H9 (cell line): ENCODE measurements around the gene IGF2BP2. TPM values are rescaled to one million over a fixed set of nuclear protein-coding genes. Genes with fewer than 3 reads are reported as not detected.
A peak's percentile ranks its signal among the peaks of the same experiment; 100 is the strongest.

Experiments
- DNase-seq: peaks from one replicate; pipeline ENCODE4 v3.0.0-alpha.2; 2017
- H2AFZ ChIP-seq: one replicate; pipeline ENCODE4 v1.6.1; 2013; ENCODE audit warnings: mild to moderate bottlenecking, low read length, control low read depth, moderate library complexity
- H2AK5ac ChIP-seq: 2 replicates; pipeline ENCODE4 v1.6.1; 2013; ENCODE audit warnings: low read length, control low read depth, mixed read lengths; ENCODE audit not compliant: insufficient read length
- H2BK120ac ChIP-seq: one replicate; pipeline ENCODE4 v1.6.1; 2013; ENCODE audit warnings: low read depth, mild to moderate bottlenecking, low read length, control low read depth, inconsistent platforms; ENCODE audit not compliant: poor library complexity, severe bottlenecking
- H2BK12ac ChIP-seq: 2 replicates; pipeline ENCODE4 v1.6.1; 2013; ENCODE audit warnings: low read length, control low read depth, mixed read lengths, low read depth; ENCODE audit not compliant: insufficient read length
- H2BK15ac ChIP-seq: 2 replicates; pipeline ENCODE4 v1.6.1; 2013; ENCODE audit warnings: low read depth, low read length, control low read depth
- H2BK20ac ChIP-seq: one replicate; pipeline ENCODE4 v1.6.1; 2013; ENCODE audit warnings: low read depth, mild to moderate bottlenecking, low read length, control low read depth, inconsistent platforms; ENCODE audit not compliant: poor library complexity, severe bottlenecking
- H2BK5ac ChIP-seq: 2 replicates; pipeline ENCODE4 v1.6.1; 2013; ENCODE audit warnings: low read length, control low read depth, mixed read lengths; ENCODE audit not compliant: insufficient read length
- H3K14ac ChIP-seq: 2 replicates; pipeline ENCODE4 v1.6.1; 2013; ENCODE audit warnings: low read length, control low read depth; ENCODE audit not compliant: insufficient read depth
- H3K18ac ChIP-seq: 2 replicates; pipeline ENCODE4 v1.6.1; 2013; ENCODE audit warnings: low read depth, mild to moderate bottlenecking, mixed read lengths, low read length, control low read depth; ENCODE audit not compliant: insufficient read length
- H3K23ac ChIP-seq: 2 replicates; pipeline ENCODE4 v1.6.1; 2013; ENCODE audit warnings: low read length, control low read depth, mixed read lengths, low read depth; ENCODE audit not compliant: insufficient read length
- H3K23me2 ChIP-seq: 2 replicates; pipeline ENCODE4 v1.6.1; 2013; ENCODE audit warnings: low read depth, mild to moderate bottlenecking, mixed read lengths, low read length, control low read depth; ENCODE audit not compliant: insufficient read length, poor library complexity, severe bottlenecking
- H3K27ac ChIP-seq: 2 replicates; pipeline ENCODE4 v1.5.1; 2013; ENCODE audit warnings: low read length, control low read depth, mixed read lengths, low read depth; ENCODE audit not compliant: insufficient read length
- H3K27me3 ChIP-seq: 2 replicates; pipeline ENCODE4 v1.6.1; 2013; ENCODE audit warnings: low read length, control low read depth, inconsistent platforms; ENCODE audit not compliant: insufficient read depth
- H3K4ac ChIP-seq: 2 replicates; pipeline ENCODE4 v1.6.1; 2013; ENCODE audit warnings: low read depth, mild to moderate bottlenecking, control low read depth, inconsistent platforms, low read length, moderate library complexity
- H3K4me1 ChIP-seq: 2 replicates; pipeline ENCODE4 v1.6.1; 2013; ENCODE audit warnings: low read length, control low read depth, inconsistent platforms; ENCODE audit not compliant: insufficient read depth
- H3K4me2 ChIP-seq: 2 replicates; pipeline ENCODE4 v1.6.1; 2013; ENCODE audit warnings: low read length, control low read depth, mixed read lengths; ENCODE audit not compliant: insufficient read length, insufficient read depth
- H3K56ac ChIP-seq: 2 replicates; pipeline ENCODE4 v1.6.1; 2013; ENCODE audit warnings: low read depth, mild to moderate bottlenecking, mixed read lengths, low read length, control low read depth; ENCODE audit not compliant: insufficient read length
- H3K79me1 ChIP-seq: 2 replicates; pipeline ENCODE4 v1.6.1; 2013; ENCODE audit warnings: low read depth, mild to moderate bottlenecking, moderate library complexity, low read length, control low read depth, inconsistent platforms; ENCODE audit not compliant: insufficient read depth, poor library complexity, severe bottlenecking
- H3K79me2 ChIP-seq: 2 replicates; pipeline ENCODE4 v1.6.1; 2013; ENCODE audit warnings: low read length, control low read depth, inconsistent platforms; ENCODE audit not compliant: insufficient read depth
- H3K9ac ChIP-seq: 2 replicates; pipeline ENCODE4 v1.6.1; 2013; ENCODE audit warnings: low read length, control low read depth, mixed read lengths; ENCODE audit not compliant: insufficient read length; ENCODE audit errors: extremely low read depth
- H3K9me3 ChIP-seq: one replicate; pipeline ENCODE4 v1.6.1; 2013; ENCODE audit warnings: low read depth, low read length, inconsistent platforms; ENCODE audit not compliant: control insufficient read depth
- H3T11ph ChIP-seq: one replicate; pipeline ENCODE4 v1.6.1; 2013; ENCODE audit warnings: mild to moderate bottlenecking, low read length, control low read depth, inconsistent platforms
- H4K20me1 ChIP-seq: one replicate; pipeline ENCODE4 v1.6.1; 2013; ENCODE audit not compliant: control insufficient read depth, insufficient read length, insufficient read depth
- H4K5ac ChIP-seq: 2 replicates; pipeline ENCODE4 v1.6.1; 2013; ENCODE audit warnings: low read depth, mild to moderate bottlenecking, mixed read lengths, low read length, control low read depth; ENCODE audit not compliant: insufficient read length
- H4K8ac ChIP-seq: replicated peaks from 2 replicates; pipeline ENCODE4 v1.6.1; 2013; ENCODE audit warnings: low read length, control low read depth, mixed read lengths, low read depth; ENCODE audit not compliant: insufficient read length
- H4K91ac ChIP-seq: 2 replicates; pipeline ENCODE4 v1.6.1; 2013; ENCODE audit warnings: low read depth, mild to moderate bottlenecking, moderate library complexity, mixed read lengths, low read length, control low read depth; ENCODE audit not compliant: insufficient read length
- H3K27ac Mint-ChIP-seq, 3 experiments: 2 replicates in 2 of 3; 3 replicates in 1 of 3; pipeline ENCODE4 v1.8.0; 2020 to 2021; ENCODE audit warnings: mixed read lengths in 3 of 3, mild to moderate bottlenecking in 1 of 3, moderate library complexity in 1 of 3
- H3K27me3 Mint-ChIP-seq: 2 replicates; pipeline ENCODE4 v1.8.0; 2021; ENCODE audit warnings: low read depth, mild to moderate bottlenecking, moderate library complexity, mixed read lengths
- H3K36me3 Mint-ChIP-seq, 3 experiments: 2 replicates in 2 of 3; 3 replicates in 1 of 3; pipeline ENCODE4 v1.8.0; 2020 to 2021; ENCODE audit warnings: low read depth in 3 of 3, mixed read lengths in 3 of 3; ENCODE audit not compliant: insufficient read depth in 1 of 3
- H3K4me1 Mint-ChIP-seq, 2 experiments: 2 replicates each; pipeline ENCODE4 v1.8.0; 2020; ENCODE audit warnings: mixed read lengths in 2 of 2
- H3K4me3 Mint-ChIP-seq, 2 experiments: 2 replicates in 1 of 2; 3 replicates in 1 of 2; pipeline ENCODE4 v1.8.0; 2020 to 2021; ENCODE audit warnings: mild to moderate bottlenecking in 2 of 2, mixed read lengths in 2 of 2, moderate library complexity in 1 of 2
- H3K9me3 Mint-ChIP-seq, 2 experiments: 2 replicates in 1 of 2; 3 replicates in 1 of 2; pipeline ENCODE4 v1.8.0; 2020; ENCODE audit warnings: mild to moderate bottlenecking in 2 of 2, mixed read lengths in 2 of 2, moderate library complexity in 1 of 2
- WGBS: extraction: QIAGEN DNeasy Blood & Tissue Kit; methylation state at CpG from one replicate; pipeline ENCODE4 v1.1.7; 2013; ENCODE audit warnings: missing lambda C conversion rate, low lambda C conversion rate, mixed read lengths; ENCODE audit not compliant: insufficient read length; ENCODE audit errors: extremely low coverage; 5-methylcytosine and 5-hydroxymethylcytosine counted together
- total RNA-seq: library from RNA; stranded (reverse); gene quantifications from 2 replicates; pipeline ENCODE4 v1.2.1, GENCODE V29; 2021
- TF ChIP-seq, protein P1 (sequence below): fragments of 200-600 bp; sonication (generic); conservative IDR thresholded peaks from 3 replicates; pipeline ENCODE4 v1.8.0; 2021; ENCODE audit warnings: antibody characterized with exemption, mild to moderate bottlenecking

The IGF2BP2 gene
- total RNA-seq, 1 experiment from 2014 or later, result 130 TPM

DNA sequence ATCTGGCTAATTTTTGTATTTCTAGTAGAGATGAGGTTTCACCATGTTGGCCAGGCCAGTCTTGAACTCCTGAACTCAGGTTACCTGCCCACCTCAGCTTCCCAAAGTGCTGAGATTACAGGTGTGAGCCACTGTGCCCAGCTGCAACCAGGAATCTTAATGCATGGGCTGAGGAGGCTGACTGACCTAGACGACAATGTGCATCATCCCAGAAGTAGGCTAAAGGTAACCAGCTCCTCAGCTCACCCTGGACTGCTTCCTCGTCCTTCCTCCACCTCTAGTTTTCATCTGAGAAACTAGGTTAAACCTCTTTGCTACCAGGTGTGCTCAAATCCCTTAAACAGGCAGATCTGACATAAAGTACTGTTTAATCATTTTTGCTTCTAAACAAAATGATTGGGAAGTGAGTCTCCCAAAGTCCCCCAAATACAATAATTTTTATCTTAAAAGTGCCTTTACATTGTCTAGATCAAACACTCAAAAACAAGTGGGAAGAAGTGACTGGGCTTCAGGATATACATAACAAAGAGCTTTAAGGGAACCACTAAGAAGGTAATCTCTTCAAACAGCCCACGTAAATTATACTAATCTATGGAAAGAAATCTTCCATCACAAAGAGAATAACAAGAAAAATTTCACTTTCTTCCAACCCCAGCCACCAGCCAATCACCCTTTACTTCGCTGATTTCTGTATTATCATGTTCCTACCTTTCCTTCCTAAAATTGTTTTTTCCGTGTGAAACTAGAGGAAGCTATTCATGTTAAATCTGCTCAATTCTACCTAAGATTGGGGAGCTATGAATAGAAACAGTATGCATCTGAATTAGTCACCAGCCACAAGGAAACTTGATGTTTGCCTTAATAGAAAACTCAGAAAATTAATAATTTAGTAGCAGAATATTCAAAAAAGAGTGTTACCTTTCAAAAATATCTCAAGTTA, 34.7 kb downstream of the IGF2BP2 start:
- Histone ChIP-seq H3K23me2 (no peaks in the 10 kb centered on the region), H3K9ac (no peak overlapping the region), H3T11ph (no peak overlapping the region), H3K56ac (no peak overlapping the region), H4K8ac (no peak overlapping the region), H2BK5ac (no peak overlapping the region), H3K14ac (no peak overlapping the region), H3K4me1 (peaks cover 11% of the 10 kb centered on the region), H3K4ac (no peak overlapping the region), H3K23ac (no peak overlapping the region), H3K27me3 (no peaks in the 10 kb centered on the region), H2BK12ac (no peak overlapping the region), H3K4me2 (no peak overlapping the region), H2BK20ac (no peak overlapping the region), H2AFZ (no peak overlapping the region), H3K27ac (peak overlapping the region; percentile 16), H3K79me2 (peaks cover 26% of the 10 kb centered on the region; the same call in 1 of the 2 replicates), H3K79me1 (no peaks in the 10 kb centered on the region), H3K9me3 (no peaks in the 10 kb centered on the region), H2AK5ac (no peak overlapping the region), H3K18ac (no peak overlapping the region), H4K20me1 (no peaks in the 10 kb centered on the region), H4K91ac (no peak overlapping the region), H4K5ac (no peak overlapping the region), H2BK15ac (no peak overlapping the region), H2BK120ac (no peak overlapping the region)
- Mint-ChIP-seq H3K27ac (peak overlapping the region; percentile 2 to 99 (median 95)), H3K4me1 (peaks cover 73 to 74% of the 10 kb centered on the region in 2 experiments), H3K4me3 (peak overlapping the region; percentile 6 to 30), H3K9me3 (no peaks in the 10 kb centered on the region), H3K27me3 (no peaks in the 10 kb centered on the region; the same call in 1 of the 2 replicates), H3K36me3 (peaks cover 4 to 11% (median 5%) of the 10 kb centered on the region in 3 experiments; a peak in 5 of 7 replicates)
- no CpG with 5 or more reads among the region's 5 CpGs for WGBS
- DNase-seq, result no peak
- TF ChIP-seq, protein P1, sequence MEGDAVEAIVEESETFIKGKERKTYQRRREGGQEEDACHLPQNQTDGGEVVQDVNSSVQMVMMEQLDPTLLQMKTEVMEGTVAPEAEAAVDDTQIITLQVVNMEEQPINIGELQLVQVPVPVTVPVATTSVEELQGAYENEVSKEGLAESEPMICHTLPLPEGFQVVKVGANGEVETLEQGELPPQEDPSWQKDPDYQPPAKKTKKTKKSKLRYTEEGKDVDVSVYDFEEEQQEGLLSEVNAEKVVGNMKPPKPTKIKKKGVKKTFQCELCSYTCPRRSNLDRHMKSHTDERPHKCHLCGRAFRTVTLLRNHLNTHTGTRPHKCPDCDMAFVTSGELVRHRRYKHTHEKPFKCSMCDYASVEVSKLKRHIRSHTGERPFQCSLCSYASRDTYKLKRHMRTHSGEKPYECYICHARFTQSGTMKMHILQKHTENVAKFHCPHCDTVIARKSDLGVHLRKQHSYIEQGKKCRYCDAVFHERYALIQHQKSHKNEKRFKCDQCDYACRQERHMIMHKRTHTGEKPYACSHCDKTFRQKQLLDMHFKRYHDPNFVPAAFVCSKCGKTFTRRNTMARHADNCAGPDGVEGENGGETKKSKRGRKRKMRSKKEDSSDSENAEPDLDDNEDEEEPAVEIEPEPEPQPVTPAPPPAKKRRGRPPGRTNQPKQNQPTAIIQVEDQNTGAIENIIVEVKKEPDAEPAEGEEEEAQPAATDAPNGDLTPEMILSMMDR, result no peak
